NT2/D1 (cell line): Measurements from ENCODE around the gene DPM2.

ENCODE experiments used
- YY1 ChIP-seq: IDR thresholded peaks from 2 replicates; pipeline ENCODE4 v1.6.1; 2011; ENCODE audit not compliant: insufficient read length, insufficient read depth
- ZNF274 ChIP-seq: IDR thresholded peaks from 2 replicates; pipeline ENCODE4 v1.6.1; 2011; ENCODE audit warnings: mild to moderate bottlenecking, low read depth, low read length

- TF ChIP-seq YY1 = no peak
- TF ChIP-seq ZNF274 = no peak
These were observed 16.9 kb downstream of the DPM2 start for GRCh38 chr9:127920794-127921193.
